Activated T-cell treated with anti-CD3 and anti-CD28 coated beads, Interleukin-2, amount 50 U/mL, for 24 hours (primary cell): ENCODE measurements around the gene GNG5.
"Not testable (repeated sequence)": the region's sequence is repeated elsewhere in the genome, so short reads cannot be mapped to it uniquely, and the experiment has no call there.

ENCODE experiments used
- DNase-seq: peaks from one replicate; pipeline ENCODE4 v3.0.0-alpha.2; 2020
- H3K27ac Mint-ChIP-seq: 2 replicates; pipeline ENCODE4 v1.8.0; 2020; ENCODE audit warnings: mild to moderate bottlenecking, mixed read lengths
- H3K27me3 Mint-ChIP-seq: 2 replicates; pipeline ENCODE4 v1.8.0; 2020; ENCODE audit warnings: mixed read lengths
- H3K36me3 Mint-ChIP-seq: 2 replicates; pipeline ENCODE4 v1.8.0; 2020; ENCODE audit warnings: low read depth, mixed read lengths
- H3K4me1 Mint-ChIP-seq: 2 replicates; pipeline ENCODE4 v1.8.0; 2020; ENCODE audit warnings: low read depth, mixed read lengths
- H3K4me3 Mint-ChIP-seq: 2 replicates; pipeline ENCODE4 v1.8.0; 2020; ENCODE audit warnings: mild to moderate bottlenecking, moderate library complexity, mixed read lengths
- H3K9me3 Mint-ChIP-seq: 2 replicates; pipeline ENCODE4 v1.8.0; 2020; ENCODE audit warnings: mixed read lengths

The GNG5 gene

DNA sequence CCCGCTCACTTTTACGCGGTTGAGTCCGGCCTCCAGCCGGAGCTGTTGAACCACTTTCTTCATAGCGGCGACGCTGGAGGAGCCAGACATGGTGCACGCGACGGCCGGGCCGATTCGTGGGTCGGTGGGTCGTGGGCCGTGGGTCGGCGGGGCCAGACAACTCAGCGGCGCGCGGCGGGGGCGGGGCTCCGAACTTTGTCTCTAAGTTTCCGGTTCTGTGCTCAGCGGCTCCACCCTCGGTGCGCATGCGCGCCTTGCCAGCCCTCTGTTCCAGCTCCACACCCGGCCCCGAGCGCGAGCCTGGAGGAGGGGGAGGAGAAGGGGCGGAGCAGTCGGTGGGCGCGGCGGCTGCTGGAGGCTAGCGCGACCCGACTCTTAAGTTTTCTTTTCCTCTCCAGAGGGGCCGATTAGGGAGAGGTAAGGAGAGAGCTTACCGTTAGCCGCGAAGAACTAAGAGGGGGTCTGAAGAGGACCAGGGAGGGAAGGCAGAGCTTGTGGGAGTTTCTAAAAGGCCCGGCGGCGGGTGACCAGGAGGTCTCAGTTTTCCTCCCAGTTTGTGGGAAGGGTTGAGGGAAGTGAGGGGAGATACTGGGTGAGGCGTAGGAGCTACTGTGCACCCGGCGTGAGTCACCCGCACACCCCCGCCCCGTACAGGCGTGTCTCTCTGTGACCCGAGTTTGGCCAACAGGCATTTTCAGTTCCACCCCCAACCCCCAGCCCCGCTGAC, at the start of gene GNG5, which contains the start of gene SPATA1:
Gene GNG5 (minus strand): TSS at position 580 of the 727 bp plus-strand sequence. CDS start 490 bp downstream, at position 90.
Gene SPATA1 (plus strand): TSS at position 385 of the 727 bp plus-strand sequence. CDS start 9,974 bp downstream, outside the sequence.
- Mint-ChIP-seq H3K4me1 (peaks cover 39% of the 10 kb centered on the region), H3K27me3 (no peaks in the 10 kb centered on the region), H3K27ac (peak within 1 kb of the TSS; percentile 99), H3K36me3 (peaks cover 47% of the 10 kb centered on the region), H3K4me3 (peak within 1 kb of the TSS; percentile 97), H3K9me3 (peaks cover 11% of the 10 kb centered on the region)
- DNase-seq: peak; percentile 98

- Mint-ChIP-seq H3K4me1 (no peaks in the 10 kb centered on the region), H3K9me3 (no peaks in the 10 kb centered on the region), H3K4me3 (no peak overlapping the region), H3K27me3 (no peaks in the 10 kb centered on the region), H3K36me3 (peaks cover 15% of the 10 kb centered on the region), H3K27ac (no peak overlapping the region)
- DNase-seq: no peak
These were observed 44.4 kb upstream of the GNG5 start for GRCh38 chr1:84550826-84551225.

GRCh38 chr1:84541679-84542078, 35.3 kb upstream of the GNG5 start:
- DNase-seq: no peak
- Mint-ChIP-seq H3K27me3 (no peaks in the 10 kb centered on the region), H3K4me1 (peaks cover 21% of the 10 kb centered on the region), H3K9me3 (no peaks in the 10 kb centered on the region), H3K27ac (no peak overlapping the region), H3K4me3 (no peak overlapping the region), H3K36me3 (peaks cover 31% of the 10 kb centered on the region)

DNA sequence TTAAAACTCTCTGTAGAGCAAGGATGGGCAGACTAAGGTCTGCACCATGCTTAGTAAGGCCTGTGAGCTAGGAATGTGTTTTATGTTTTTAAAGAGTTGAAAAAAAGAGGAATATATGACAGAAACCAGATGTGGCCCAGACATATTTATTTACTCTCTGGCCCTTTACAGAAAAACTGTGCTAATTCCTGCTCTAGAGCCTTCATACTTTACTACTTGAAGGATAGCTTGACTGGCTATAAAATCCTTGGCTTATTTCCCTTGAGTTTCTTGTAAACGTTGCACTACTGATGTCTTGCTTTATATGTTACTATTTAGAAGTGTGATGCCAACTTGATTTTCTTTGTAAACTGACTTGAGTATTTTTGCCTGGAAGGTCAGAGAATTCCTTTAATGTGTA, 34.4 kb upstream of the GNG5 start:
- H3K4me1 Mint-ChIP-seq: peaks cover 21% of the 10 kb centered on the region
- no peaks in the 10 kb centered on the region for H3K27me3 Mint-ChIP-seq
- no peak overlapping the region for H3K27ac Mint-ChIP-seq
- no peak for DNase-seq
- H3K36me3 Mint-ChIP-seq: peaks cover 31% of the 10 kb centered on the region
- no peak overlapping the region for H3K4me3 Mint-ChIP-seq
- H3K9me3 Mint-ChIP-seq: no peaks in the 10 kb centered on the region

DNA sequence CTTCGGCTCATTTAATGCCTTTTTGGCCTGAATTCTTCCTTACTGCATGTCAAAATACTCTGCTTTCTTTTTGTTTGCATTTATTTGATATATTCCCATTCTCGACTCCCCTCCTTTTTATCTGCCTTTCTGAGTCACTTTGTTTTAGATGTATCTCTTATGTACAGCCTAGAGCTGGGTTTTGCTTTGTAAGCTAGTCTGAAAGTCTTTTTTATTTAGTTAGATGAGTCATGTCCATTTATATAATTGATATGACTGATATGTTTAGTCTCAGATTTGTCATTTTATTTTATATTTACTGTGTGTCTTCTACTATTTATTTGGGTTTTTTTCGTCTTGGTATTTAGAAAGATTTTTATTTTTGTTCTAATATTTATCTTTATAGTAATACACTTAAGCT, 33.6 kb upstream of the GNG5 start:
- Mint-ChIP-seq H3K27me3 (no peaks in the 10 kb centered on the region), H3K27ac (no peak overlapping the region), H3K4me1 (peaks cover 21% of the 10 kb centered on the region), H3K4me3 (no peak overlapping the region), H3K36me3 (peaks cover 31% of the 10 kb centered on the region), H3K9me3 (no peaks in the 10 kb centered on the region)
- no peak for DNase-seq

DNA sequence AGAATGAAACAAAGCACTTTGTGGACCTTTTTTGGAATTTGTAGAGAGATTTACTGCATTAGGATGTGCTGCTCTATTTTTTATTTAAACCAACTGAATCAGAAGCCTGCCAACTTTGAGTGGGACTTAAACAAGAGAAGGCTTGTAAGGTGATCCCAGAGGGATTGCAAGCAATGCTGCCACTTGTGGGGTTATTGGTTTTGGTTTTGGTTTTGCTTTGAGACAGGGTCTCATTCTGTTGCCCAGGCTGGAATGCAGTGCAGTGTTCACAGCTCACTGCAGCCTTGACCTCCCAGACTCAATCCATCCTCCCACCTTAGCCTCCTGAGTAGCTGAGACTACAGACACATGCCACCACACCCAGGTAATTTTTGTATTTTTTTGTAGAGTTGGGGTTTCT, 32.2 kb upstream of the GNG5 start:
- DNase-seq: no peak
- Mint-ChIP-seq H3K4me1 (peaks cover 21% of the 10 kb centered on the region), H3K4me3 (no peak overlapping the region), H3K9me3 (no peaks in the 10 kb centered on the region), H3K36me3 (peaks cover 27% of the 10 kb centered on the region), H3K27me3 (no peaks in the 10 kb centered on the region), H3K27ac (no peak overlapping the region)

GRCh38 chr1:84525779-84526178, 19.4 kb upstream of the GNG5 start:
- Mint-ChIP-seq H3K27ac (no peak overlapping the region), H3K9me3 (no peaks in the 10 kb centered on the region), H3K4me3 (no peak overlapping the region), H3K4me1 (no peaks in the 10 kb centered on the region), H3K36me3 (peaks cover 6% of the 10 kb centered on the region), H3K27me3 (no peaks in the 10 kb centered on the region)
- DNase-seq: no peak

GRCh38 chr1:84524590-84524989, 18.2 kb upstream of the GNG5 start:
- H3K27ac Mint-ChIP-seq: no peak overlapping the region
- H3K36me3 Mint-ChIP-seq: peaks cover 6% of the 10 kb centered on the region
- no peaks in the 10 kb centered on the region for H3K4me1 Mint-ChIP-seq
- DNase-seq: no peak
- H3K27me3 Mint-ChIP-seq: no peaks in the 10 kb centered on the region
- H3K4me3 Mint-ChIP-seq: no peak overlapping the region
- H3K9me3 Mint-ChIP-seq: no peaks in the 10 kb centered on the region

- Mint-ChIP-seq H3K27me3 (no peaks in the 10 kb centered on the region), H3K27ac (no peak overlapping the region), H3K4me3 (no peak overlapping the region), H3K9me3 (peaks cover 11% of the 10 kb centered on the region), H3K4me1 (peaks cover 6% of the 10 kb centered on the region), H3K36me3 (peaks cover 10% of the 10 kb centered on the region)
- no peak for DNase-seq
These were observed 4.3 kb upstream of the GNG5 start for GRCh38 chr1:84510668-84511067.

- no peak for DNase-seq
- H3K27me3 Mint-ChIP-seq: no peaks in the 10 kb centered on the region
- no peak overlapping the region for H3K4me3 Mint-ChIP-seq
- peaks cover 11% of the 10 kb centered on the region for H3K9me3 Mint-ChIP-seq
- H3K4me1 Mint-ChIP-seq: peaks cover 6% of the 10 kb centered on the region
- peaks cover 15% of the 10 kb centered on the region for H3K36me3 Mint-ChIP-seq
- no peak overlapping the region for H3K27ac Mint-ChIP-seq
These were observed 3.8 kb upstream of the GNG5 start for GRCh38 chr1:84510165-84510564.

- H3K9me3 Mint-ChIP-seq: peaks cover 11% of the 10 kb centered on the region
- H3K4me1 Mint-ChIP-seq: peaks cover 15% of the 10 kb centered on the region
- no peak overlapping the region for H3K27ac Mint-ChIP-seq
- no peak for DNase-seq
- H3K36me3 Mint-ChIP-seq: peaks cover 24% of the 10 kb centered on the region
- no peaks in the 10 kb centered on the region for H3K27me3 Mint-ChIP-seq
- no peak overlapping the region for H3K4me3 Mint-ChIP-seq
These were observed 2.6 kb upstream of the GNG5 start for GRCh38 chr1:84509029-84509428.

DNA sequence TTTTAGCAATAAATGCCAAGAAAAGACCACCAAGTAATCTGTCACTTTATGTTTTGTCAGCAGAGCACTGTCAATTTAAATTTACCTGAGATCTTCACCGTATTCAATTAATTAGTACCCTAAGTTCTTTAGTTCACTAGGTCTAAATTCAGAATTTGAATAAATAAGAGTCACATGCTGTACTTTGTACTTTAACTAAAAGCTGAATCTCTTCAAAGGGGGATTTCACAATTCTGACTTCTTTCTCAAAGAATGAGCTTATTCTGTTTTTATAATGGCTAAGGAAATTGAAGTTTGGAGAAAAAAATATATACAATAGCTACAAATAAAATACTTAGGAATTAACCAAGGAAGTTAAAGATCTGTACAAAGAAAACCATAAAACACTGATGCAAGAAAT, 2.1 kb upstream of the GNG5 start:
- Mint-ChIP-seq H3K36me3 (peaks cover 27% of the 10 kb centered on the region), H3K4me1 (peaks cover 20% of the 10 kb centered on the region), H3K4me3 (no peak overlapping the region), H3K9me3 (peaks cover 11% of the 10 kb centered on the region), H3K27me3 (no peaks in the 10 kb centered on the region), H3K27ac (no peak overlapping the region)
- no peak for DNase-seq

GRCh38 chr1:84507887-84508286, 1.5 kb upstream of the GNG5 start:
- peaks cover 26% of the 10 kb centered on the region for H3K4me1 Mint-ChIP-seq
- H3K27me3 Mint-ChIP-seq, DNase-seq, H3K27ac Mint-ChIP-seq: not testable (repeated sequence)
- peaks cover 11% of the 10 kb centered on the region for H3K9me3 Mint-ChIP-seq
- H3K4me3 Mint-ChIP-seq: peak overlapping the region; percentile 97
- H3K36me3 Mint-ChIP-seq: peaks cover 33% of the 10 kb centered on the region

DNA sequence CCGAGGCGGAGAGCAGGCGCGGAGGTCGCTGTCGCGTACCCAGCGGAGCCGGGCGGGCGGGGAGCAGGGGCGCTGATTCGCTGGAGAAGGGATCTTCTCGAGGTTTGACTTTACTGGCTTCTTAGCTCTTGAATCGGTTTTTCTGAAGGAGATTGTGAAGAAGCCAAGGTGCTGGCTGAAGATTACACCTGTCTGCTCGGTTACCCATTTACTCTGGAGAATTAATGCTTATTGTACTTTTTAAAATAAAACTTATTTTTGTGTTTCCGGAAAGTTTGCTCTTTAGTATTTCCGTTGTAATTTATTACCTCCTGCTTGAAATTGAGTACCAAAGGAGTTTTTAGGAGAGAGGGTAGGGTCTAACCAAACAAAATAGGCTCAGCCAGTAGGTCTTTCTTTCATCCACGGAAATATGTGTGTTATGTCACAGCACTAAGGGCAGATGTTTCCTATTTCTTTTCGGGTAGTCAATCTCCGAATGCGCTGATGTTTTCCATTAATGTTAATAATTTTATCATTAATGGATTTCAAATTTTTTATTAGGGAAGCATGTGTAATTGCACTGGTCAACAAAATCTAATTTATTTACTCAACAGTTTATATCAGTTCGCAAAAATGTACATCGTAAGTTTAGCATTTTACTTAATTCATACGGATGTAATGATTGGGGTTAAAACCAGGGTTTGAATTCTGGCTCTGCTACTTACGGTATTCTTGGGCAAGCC, 510 bp upstream of the GNG5 start:
- Mint-ChIP-seq H3K27me3 (no peaks in the 10 kb centered on the region), H3K27ac (peak overlapping the region; percentile 99), H3K4me3 (peak overlapping the region; percentile 97), H3K4me1 (peaks cover 32% of the 10 kb centered on the region), H3K9me3 (peaks cover 11% of the 10 kb centered on the region), H3K36me3 (peaks cover 39% of the 10 kb centered on the region)
- DNase-seq: no peak

DNA sequence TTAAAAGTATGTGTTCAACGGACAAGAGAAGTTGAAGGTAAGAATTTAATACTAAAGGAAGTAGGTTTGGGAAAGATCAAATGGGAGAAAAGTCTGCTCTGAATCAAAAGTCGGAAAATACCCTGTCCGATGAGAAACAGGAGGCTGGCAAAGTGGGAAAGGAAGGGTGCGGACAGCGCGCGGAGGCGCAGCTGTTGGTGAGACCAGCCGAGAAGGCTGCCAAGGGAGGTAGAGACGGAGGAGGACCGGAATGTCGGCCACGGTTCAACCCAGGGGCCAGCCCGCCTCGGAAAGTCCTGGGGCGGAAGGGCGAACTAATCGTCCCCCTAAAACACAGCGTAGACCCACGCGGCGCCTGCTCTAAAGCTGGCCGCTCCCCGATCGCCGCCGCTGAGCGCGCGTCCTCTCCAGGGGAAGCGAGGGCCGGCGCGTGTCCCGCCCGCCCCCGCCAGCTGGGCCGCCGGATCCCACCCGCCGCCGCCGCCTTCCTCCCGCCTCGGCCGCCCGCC, 834 bp downstream of the GNG5 start:
- Mint-ChIP-seq H3K27me3 (no peaks in the 10 kb centered on the region), H3K4me1 (peaks cover 45% of the 10 kb centered on the region), H3K4me3 (peak overlapping the region; percentile 97), H3K27ac (peak overlapping the region; percentile 99), H3K36me3 (peaks cover 53% of the 10 kb centered on the region), H3K9me3 (peaks cover 11% of the 10 kb centered on the region)
- DNase-seq: no peak
